NCI-H187 treated with DMSO at 0.1 percent for 48 hours (cell line): Measurements from ENCODE around the gene BAX.

ENCODE experiments used
- DNase-seq: peaks from one replicate; lab custom pipeline; 2025; lab: John Stamatoyannopoulos, UW

Gene BAX

DNA sequence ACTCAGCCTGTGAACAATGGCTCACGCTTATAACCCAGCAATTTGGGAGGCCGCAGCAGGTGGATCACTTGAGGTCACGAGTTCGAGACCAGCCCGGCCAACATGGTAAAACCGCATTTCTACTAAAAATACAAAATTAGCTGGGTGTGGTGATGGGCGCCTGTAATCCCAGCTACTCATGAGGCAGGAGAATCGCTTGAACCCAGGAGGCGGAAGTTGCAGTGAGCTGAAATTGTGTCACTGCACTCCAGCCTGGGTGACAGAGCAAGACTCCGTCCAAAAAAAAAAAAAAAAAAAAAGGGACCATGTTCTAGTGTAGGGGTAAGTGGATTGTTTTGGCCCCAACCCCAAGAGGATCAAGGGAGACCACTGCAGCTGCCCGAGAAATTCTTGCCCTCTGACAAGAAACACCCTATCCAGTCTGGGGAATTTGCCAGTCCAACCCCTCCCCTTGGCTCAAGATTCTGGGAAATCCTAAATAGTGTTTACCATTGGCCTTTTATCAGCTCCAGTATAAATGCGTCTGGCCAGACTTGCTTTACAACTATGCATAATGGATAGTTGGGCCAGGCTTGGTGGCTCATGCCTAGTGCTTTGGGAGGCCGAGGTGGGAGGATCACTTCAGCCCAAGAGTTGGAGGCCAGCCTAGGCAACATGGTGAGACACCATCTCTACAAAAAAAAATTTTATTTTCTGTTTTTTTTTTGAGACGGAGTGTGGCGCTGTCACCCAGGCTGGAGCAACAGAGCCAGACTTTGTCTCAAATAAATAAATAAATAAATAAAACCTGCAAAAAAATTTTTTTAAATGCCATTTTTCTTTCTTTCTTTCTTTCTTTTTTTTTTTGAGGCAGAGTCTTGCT is 26.3 kb upstream of the BAX start:
- DNase-seq = no peak

DNA sequence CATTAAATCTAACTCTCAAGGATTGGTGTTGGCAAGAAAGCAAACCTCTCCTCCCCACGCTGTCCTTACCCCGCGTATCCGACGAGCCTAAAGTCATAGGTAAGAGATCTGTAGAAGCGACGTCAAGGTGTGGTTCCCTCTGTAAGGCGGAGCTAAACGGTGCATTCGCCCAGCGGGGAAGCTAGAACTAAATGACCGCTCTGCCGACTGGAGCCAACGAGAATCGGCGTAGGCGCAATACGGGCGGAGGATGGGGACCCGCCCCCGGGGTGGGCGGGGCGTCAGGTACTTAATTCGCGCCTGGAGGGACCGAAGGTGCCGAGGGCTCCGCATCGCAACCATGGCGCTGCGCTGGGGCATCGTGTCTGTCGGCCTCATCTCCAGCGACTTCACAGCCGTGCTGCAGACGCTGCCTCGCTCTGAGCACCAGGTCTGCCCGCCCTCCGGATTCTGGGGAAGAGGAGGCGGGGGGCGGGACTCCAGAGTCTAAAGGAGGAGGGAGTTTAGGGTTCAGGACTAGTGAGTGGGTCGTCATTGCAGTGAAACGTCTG is 21.2 kb upstream of the BAX start, which contains the start of gene DHDH:
Gene DHDH, plus strand, starts transcription at position 318 of the 551 bp plus-strand sequence. Its CDS starts 23 bp downstream, at position 341.
- DNase-seq = peak; percentile 90

DNA sequence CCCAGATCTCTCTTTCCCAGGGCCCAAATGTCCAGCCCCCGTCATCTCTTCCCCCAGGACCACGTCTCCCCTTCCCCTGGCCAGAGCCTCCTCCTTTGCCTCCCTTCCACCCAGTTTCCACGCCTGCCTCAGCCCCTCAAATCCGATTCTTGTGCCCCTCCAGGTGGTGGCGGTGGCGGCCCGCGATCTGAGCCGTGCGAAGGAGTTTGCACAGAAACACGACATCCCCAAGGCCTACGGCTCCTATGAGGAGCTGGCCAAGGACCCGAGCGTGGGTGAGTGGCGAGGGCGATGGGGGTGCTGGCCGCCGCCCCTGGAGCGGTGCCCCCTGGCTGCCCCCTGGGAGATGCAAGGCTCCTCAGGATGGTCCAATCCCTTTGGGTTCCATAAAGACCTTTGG is 19.8 kb upstream of the BAX start:
- no peak for DNase-seq

DNA sequence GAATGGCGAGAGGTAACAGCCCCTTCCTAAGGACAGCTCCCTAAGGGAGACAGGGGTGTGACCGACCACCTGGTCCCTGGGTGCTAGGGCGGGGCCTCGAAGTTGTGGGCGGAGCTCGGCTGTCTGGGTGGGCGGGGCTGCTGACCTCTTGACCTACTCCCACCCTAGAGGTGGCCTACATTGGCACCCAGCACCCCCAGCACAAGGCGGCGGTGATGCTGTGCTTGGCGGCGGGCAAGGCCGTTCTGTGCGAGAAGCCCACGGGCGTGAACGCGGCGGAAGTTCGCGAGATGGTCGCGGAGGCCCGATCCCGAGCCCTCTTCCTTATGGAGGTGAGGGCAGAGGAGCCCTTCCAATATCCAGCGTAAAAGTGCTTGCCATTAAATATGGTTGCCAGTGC is 18.8 kb upstream of the BAX start:
- no peak for DNase-seq

DNA sequence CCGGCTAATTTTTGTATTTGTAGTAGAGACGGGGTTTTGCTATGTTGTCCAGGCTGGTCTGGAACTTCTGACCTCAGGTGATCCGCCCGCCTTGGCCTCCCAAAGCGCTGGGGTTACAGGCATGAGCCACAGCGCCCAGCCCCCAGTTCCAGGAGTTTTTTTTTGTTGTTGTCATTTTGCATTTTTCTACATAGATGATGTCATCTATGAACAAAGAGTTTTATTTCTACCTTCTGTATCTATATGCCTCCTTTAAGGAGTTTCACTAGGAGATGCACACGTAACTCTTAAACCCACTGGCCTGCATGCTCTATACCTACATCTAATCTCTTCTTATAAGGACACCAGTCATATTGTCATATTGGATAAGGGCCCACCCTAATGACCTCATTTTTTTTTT is 16.4 kb upstream of the BAX start:
- DNase-seq = no peak

DNA sequence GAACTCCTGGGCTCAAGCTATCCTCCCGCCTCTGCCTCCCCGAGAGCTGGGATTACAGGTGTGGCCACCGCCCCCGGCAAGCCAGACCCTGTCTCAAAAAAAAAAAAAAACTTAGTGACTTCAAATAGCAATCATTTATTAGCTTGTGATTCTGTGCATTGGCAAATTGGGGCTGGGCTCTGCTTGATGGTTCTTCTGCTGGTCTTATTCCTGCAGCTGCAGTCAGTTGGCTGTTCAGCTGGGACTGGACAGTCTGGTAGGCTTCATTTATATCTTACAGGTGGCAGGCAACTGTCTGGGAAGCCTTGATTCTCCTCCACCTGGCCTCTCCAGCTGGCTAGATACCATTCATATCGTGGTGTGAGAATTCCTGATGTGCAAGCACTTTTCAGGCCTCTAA is 13.8 kb upstream of the BAX start:
- DNase-seq = no peak

DNA sequence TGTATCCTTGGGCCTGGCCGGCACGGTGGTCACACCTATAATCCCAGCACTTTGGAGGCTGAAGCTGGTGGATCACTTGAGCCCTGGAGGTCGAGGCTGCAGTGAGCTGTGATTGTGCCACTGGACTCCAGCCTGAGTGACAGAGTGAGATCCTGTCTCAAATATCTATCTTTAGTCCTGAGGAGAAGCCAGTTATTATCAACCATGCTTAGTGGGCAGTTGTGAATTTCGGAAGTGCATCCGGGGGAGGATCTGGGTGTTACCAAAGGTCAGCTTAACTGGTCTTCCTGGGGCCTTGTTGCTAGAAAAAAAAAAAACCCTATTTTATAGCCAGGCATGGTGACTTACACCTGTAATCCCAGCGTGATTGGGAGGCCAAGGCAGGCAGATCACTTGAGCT is 11.6 kb upstream of the BAX start:
- no peak for DNase-seq

DNA sequence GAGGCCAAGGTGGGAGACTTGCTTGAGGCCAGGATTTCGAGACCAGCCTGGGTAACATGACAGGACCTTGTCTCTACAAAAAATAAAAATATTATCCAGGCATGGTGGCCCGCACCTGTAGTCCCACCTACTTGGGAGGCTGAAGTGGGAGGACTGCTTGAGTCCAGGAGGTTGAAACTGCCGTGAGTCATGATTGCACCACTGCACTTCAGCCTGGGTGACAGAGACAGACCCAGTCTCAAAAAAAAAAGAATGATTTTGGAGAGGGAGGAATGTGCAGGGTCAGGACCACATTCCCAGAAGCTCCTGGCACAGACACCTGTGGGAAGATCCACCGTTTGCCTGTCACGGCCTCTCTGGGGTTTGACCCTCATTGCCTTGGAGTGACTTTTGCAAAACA is 9.3 kb upstream of the BAX start:
- DNase-seq = no peak

DNA sequence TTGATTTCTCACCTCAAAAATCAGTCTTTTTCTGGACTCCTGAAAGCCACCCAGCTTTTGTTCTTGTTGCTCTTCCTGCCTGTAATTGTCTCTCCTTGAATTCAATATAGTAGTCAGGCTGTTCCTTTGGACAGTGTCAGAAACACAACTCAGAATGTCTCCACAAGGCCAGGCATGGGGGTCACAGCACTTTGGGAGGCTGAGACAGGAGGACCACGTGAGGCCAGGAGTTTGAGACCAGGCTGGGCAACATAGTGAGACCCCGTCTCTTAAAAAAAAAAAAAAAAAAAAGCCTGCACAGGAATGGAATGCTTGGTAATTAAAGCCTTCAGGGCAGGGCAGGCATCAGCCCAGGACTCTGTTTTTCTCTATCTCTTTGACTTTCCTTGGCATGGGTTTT is 8.9 kb upstream of the BAX start:
- DNase-seq = no peak

DNA sequence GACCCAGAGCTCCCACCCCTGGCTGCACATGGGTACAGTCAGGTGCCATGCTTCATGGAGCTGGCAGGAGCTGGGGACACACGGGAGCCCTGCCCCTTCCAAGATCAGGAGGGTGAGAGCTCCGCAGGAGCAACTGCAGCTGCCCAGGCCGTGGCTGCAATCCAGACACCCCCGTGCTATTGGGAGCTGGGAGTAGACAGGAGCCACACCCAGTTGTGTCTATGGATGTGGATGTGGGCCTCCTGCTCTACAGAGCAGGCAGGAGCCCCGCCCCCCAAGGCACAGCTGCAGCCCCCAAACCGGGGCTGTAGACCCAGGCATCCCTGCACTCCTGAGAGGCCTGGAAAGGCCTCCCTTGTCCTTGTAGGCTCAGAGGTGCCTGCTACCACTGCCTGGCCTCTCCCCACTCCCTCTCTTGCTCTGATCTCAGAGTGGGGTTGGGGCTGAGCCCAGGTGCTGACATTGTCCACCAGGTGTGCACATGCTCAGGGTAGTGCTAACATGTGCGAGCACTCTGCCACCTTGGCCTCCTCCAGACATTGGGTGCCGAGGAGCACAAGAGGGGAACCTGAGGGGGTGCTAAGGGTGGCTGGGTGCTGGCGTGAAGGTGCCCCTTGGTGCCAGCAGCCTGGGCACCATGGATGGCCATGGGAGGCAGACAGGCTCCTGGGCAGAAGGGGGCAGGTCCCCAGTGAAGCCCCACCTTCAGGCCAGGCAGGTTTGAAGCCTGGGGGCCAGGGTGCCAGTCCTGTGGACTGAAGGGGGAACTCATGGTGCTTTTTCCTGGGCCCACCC is 8.0 kb upstream of the BAX start:
- DNase-seq = no peak

DNA sequence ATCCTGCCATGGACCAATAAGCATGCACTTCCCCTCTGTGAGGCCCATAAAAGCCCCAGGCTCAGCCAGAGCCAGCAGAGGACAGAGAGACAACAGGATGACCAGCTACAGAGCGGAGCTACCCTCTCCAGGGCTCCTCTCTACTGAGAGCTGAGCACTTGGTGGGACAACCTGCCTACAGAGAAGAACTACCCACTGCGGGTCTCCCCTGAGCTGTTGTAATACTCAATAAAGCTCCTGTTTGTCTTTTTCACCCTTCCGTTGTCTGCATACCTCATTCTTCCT is 7.5 kb upstream of the BAX start:
- DNase-seq = no peak

DNA sequence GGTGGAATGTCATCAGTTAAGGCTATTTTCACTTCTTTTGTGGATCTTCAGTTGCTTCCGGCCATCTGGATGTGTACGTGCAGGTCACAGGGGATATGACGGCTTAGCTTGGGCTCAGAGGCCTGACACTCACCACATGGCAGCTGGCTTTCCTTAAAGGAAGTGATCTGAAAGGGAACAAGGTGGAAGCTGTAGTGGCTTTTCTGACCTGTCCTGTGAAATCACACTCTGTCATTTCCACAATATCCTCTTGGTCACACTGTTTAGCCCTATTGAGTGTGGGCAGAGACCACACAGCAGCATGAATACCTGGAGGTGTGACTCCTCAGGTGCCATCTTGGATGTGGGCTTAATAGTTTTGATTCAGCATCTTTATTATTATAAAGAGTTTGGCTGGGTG is 4.5 kb upstream of the BAX start:
- no peak for DNase-seq

DNA sequence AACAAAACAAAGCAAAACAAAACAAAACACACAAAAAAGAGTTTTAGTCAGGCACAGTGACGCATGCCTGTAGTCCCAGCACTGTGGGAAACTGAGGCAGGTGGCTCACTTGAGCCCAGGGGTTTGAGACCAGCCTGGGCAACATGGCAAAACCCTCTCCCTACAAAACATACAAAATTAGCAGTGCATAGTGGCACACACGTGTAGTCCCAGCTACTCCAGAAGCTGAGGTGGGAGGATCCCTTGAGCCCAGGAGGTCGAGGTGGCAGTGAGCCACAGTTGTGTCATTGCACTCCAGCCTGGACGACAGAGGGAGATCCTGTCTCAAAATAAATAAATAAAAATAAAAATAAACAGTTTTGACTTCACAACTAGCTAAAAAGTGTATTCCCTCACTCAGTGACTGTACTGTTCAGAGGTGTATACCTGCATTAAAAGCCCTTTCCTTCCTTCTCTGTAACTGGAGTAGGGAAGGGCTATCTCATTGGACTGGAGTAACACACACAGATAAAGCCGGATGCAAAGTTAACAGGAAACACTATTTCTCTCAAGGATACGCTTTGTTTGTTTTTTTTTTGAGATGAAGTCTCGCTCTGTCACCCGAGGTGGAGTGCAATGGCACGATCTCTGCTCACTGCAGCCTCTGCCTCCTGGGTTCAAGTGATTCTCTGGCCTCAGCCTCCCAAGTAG is 3.7 kb upstream of the BAX start:
- no peak for DNase-seq

DNA sequence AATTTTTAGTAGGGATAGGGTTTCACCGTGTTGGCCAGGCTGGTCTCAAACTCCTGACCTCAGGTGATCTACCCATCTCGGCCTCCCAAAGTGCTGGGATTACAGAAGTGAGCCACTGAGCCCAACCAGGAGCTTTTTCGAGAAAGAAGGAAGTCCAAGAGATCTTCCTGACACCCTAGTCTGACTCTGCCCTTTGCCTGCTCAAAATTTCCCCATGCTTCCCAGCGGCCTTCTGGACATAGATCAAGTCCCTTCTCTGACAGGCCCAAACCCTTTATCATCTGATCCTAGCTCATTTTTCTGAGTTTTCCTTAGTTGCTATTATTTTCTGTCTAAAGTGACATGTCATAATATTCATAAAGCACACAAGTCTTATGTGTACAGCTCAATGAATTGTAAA is 1.5 kb upstream of the BAX start:
- no peak for DNase-seq

DNA sequence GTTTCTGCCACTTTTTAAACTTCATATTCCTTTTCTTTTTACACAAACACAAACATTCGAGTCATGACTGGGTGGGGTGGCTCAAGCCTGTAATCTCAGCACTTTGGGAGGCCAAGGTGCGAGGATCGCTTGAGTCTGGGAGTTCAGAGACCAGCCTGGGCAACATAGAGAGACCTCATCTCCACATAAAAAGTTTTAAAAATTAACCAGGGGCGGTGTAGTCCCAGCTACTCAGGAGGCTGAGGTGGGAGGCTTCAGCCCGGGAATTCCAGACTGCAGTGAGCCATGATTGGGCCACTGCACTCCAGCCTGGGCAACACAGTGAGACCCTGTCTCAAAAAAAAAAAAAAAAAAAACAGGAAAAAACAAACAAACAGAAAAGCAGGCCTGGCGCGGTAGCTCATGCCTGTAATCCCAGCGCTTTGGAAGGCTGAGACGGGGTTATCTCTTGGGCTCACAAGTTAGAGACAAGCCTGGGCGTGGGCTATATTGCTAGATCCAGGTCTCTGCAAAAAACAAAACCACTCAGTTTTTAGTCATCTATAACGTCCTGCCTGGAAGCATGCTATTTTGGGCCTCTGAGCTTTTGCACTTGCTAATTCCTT is 583 bp upstream of the BAX start:
- no peak for DNase-seq

DNA sequence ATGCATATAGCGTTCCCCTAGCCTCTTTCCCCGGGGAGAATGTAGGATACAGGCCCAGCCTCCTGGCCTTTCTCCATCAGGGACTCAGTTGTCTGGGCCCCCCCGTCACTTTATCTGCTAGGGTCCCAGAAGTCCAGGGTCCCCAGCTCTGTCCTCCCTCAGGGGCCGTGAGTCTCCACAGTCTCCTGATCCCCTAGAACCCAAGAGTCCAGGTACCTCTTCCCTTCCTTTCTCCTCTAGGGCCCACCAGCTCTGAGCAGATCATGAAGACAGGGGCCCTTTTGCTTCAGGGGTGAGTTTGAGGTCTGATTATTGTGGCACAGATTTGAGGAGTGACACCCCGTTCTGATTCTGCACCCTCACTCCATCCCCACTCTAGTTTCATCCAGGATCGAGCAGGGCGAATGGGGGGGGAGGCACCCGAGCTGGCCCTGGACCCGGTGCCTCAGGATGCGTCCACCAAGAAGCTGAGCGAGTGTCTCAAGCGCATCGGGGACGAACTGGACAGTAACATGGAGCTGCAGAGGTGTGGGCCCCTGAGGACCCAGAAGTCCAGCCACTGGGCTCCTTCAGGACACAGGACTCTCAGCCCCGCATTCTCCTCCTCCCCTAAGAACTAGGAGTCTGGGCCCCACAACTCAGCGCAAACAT is 758 bp downstream of the BAX start:
- no peak for DNase-seq

DNA sequence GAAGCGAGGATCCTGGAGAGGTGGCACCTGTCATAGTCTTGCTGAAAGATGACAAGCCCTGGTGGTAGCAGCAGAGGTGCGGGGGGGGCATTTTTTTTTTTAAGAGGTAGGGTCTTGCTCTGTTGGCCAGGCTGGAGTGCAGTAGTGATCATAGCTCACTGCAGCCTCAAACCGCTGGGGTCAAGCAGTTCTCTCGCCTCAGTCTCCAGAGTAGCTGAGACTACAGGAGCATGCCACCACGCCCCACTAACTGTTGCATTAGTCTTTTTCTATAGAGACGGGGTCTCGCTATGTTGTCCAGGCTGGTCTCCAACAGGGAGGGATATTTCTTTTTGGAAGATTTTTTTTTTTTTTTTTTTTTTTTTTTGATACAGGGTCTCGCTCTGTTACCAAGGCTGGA is 3.3 kb downstream of the BAX start:
- DNase-seq = no peak

DNA sequence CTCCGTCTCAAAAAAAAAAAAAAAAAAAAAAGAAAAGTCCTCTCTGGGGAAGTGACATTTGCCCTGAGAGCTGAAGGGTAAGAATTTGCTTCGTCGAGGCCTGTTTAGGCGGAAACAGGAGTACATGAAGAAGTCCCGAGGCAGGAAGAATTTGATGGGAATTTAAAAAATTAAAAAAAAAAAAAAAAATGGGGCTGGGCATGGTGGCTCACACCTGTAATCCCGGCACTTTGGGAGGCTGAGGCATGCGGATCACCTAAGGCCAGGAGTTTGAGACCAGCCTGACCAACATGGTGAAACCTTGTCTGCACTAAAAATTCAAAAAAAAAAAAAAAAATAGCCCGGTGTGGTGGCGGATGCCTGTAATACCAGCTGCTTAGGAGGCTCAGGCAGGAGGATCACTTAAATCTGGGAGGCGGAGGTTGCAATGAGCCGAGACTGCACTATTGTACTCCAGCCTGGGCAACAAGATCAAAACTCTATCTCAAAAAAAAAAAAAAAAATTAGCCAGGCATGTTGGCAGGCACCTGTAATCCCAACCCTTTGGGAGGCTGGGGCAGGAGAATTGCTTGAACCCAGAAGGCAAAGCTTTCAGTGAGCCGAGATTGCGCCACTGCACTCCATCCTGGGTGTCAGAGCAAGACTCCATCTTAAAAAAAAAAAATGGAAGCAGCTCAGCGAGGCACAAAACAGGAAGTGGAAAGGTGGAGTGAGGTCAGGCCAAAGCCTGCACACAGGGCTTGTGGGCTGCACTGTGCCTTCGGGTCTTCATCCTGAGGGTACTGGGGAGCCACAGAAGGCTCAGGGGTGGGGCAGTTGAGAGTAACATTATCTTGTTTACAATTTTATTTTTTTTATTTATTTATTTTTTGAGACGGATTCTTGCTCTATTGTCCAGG is 4.9 kb downstream of the BAX start:
- no peak for DNase-seq

DNA sequence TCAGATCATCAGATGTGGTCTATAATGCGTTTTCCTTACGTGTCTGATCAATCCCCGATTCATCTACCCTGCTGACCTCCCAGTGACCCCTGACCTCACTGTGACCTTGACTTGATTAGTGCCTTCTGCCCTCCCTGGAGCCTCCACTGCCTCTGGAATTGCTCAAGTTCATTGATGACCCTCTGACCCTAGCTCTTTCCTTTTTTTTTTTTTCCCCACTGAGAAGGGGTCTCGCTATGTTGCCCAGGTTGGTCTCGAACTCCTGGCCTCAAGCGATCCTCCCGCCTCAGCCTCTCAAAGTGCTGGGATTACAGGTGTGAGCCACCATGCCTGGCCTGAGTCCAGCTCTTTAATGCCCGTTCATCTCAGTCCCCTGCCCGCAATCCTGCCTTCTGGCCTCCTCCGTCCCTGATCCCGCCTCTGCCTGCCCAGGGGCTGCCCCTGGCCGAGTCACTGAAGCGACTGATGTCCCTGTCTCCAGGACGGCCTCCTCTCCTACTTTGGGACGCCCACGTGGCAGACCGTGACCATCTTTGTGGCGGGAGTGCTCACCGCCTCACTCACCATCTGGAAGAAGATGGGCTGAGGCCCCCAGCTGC is 6.5 kb downstream of the BAX start:
- no peak for DNase-seq

DNA sequence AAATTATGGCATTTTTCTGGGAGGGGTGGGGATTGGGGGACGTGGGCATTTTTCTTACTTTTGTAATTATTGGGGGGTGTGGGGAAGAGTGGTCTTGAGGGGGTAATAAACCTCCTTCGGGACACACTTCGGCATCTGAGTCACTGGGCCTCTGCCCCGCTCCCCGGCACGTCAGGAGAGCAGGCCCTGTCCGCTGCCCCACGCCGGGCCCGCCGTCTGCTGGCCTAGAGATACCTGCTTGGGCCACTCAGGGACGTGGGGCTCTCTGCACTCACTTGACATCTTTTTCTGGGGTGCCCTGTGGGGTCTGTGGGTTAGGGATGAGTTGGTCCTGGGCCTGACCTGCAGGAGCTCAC is 7.0 kb downstream of the BAX start:
- no peak for DNase-seq
